HTERT RPE-1 (cell line): ENCODE results near the gene CCNL1.
"Not testable (repeated sequence)": the region's sequence is repeated elsewhere in the genome, so short reads cannot be mapped to it uniquely, and the experiment has no call there.

Experiments
- in situ Hi-C: fragments of 300-500 bp; cut with MboI; formaldehyde crosslinking; loops from 4 replicates; pipeline ENCODE4 v1.14.3; 2020; ENCODE audit warnings: low sequenced_read_pairs

The CCNL1 gene

GRCh38 chr3:157172746-157173145 lies 12.8 kb upstream of the CCNL1 start:
- in situ Hi-C loops, result no loop called here

DNA sequence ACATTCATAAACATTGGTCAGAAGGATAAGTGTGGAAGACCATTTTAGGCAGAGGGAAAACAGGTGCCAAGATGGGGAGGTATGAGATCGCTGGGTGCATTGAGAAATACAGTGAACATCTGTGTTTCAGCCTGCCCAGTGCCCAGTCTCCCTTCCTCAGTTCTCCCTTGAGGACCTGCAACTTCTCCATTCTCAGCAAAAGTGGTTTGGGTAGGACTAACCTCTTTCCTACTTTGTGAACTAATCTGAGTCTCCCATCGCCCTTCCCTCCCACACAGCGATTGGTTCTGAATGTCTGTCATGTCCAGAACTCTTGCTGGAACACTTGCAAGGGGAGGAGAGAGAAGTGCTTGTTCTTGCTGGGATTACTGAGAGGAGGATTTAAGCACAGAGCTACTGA lies 10.9 kb upstream of the CCNL1 start:
- in situ Hi-C loops, result no loop called here

GRCh38 chr3:157167371-157168042 lies 7.6 kb upstream of the CCNL1 start:
- in situ Hi-C loops, result no loop called here

GRCh38 chr3:157166561-157166960 lies 6.6 kb upstream of the CCNL1 start:
- in situ Hi-C loops, result no loop called here

GRCh38 chr3:157166115-157166514 lies 6.2 kb upstream of the CCNL1 start:
- in situ Hi-C loops, result no loop called here

GRCh38 chr3:157163217-157163953 lies 3.4 kb upstream of the CCNL1 start:
- in situ Hi-C loops, result no loop called here

GRCh38 chr3:157162620-157163019 lies 2.7 kb upstream of the CCNL1 start:
- in situ Hi-C loops, result not testable (repeated sequence)

DNA sequence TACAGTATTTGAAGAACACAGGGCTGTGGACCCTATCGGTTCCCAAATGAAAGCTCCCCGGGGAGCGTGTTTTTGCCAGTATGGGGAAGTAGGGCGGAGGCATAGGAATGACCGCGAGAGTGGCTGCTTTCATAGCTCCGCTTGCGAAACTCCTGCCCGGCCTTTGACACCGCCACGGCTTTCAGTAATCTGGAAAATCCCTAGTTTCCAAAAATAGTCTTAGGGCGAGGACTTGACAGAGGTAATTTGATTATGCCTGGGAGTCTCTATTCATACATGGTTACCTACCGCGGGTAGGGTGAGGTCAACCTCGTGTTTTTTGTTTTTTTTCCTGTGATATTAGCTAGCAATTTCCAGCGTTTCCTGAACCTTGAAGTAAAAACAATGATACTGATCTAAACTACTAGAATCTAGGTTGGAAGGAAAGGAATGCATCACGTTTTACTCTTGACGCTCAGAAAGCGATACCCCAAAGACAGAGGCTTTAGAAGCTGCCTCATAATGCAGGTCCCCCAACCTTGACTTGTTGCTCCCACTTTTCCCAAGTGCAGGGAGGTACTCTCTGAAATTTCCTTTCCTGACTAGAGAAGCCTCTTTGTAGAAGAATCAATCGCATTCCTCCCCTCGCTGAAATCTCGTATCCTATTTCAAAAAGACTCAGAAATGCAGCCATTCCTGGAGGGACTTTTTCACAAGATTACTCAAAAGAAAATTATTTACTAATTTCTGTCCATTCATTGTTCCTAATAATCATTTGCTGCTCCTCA lies 894 bp upstream of the CCNL1 start:
- in situ Hi-C loops, result no loop called here

- in situ Hi-C loops, result no loop called here
Observed at GRCh38 chr3:157159037-157159761, 748 bp downstream of the CCNL1 start.

GRCh38 chr3:157157836-157158235 lies 2.1 kb downstream of the CCNL1 start:
- in situ Hi-C loops, result no loop called here

GRCh38 chr3:157156837-157157635 lies 2.9 kb downstream of the CCNL1 start:
- in situ Hi-C loops, result no loop called here

- in situ Hi-C loops, result no loop called here
Observed at GRCh38 chr3:157155591-157155990, 4.4 kb downstream of the CCNL1 start.

DNA sequence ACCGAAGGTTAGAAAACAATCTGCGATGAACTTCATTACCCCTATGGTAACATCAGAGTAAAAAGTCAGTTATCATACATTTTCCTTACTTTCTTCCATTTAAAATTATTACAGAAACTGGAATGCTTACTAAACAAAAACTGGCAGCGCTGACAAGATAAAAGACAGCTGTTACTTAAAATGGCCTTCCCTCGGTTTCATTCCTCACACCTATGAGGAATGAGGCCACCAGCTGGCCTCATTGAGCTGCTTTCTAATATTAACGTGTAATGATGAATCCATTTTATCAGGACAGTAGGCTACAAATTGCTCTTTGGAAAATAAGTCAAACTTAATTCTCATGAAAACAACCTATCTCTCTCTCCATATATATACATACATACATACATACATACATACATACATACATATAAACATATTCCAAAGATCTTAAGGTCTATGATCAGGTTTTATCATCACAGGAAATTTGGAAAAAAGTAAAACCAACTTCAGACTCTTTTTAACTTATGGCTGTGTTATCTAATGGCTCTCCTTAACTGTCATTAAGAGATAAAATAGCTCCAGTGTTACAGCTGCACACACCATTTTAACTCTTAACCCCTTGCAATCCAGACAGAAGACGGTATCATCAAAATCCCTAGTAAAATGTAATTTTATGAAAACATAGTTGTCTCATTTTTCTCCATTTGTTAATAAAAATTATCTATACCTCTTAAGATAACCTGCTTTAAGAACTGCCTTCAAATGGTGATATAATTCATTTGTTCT lies 5.2 kb downstream of the CCNL1 start:
- in situ Hi-C loops, result no loop called here

GRCh38 chr3:157152930-157153329 lies 7.0 kb downstream of the CCNL1 start:
- in situ Hi-C loops, result no loop called here

DNA sequence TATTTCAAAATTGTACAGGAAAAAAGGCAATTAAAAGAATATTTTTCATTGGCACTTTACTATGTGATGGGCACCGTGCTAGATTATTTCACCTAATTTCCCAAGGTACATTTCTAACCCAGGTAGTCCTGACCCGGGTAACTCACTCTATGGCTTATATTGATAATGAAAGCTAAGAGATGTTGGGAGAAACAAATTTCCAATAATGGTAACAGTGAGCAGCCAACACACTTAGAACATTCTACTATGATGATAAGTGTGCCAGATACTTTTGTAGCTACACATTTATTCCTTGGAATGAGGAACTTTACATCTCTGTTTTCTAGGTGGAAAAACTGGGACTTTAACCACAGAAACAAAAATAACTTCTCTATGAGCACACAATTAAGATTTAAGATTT lies 7.5 kb downstream of the CCNL1 start:
- in situ Hi-C loops, result no loop called here

- in situ Hi-C loops, result no loop called here
Observed at GRCh38 chr3:157151627-157152026, 8.3 kb downstream of the CCNL1 start.

DNA sequence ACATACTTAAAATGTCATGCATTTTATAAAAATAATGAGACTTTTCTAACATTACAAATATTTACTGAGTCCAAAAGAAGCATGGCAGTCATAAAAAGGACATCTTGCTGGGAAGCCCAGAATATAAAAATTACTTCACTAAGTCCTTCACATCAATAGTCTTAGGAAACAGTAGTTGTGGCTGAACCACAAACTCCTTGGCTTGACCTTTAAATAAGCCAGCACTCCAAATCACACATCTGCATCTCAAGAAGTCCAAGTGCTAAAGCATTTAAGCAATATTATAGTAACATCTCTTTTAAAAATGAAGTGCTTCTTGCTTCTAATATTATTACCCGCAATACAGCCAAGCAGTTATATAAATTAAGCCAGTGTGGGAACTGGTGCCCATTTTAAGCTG lies 8.8 kb downstream of the CCNL1 start:
- in situ Hi-C loops, result no loop called here

DNA sequence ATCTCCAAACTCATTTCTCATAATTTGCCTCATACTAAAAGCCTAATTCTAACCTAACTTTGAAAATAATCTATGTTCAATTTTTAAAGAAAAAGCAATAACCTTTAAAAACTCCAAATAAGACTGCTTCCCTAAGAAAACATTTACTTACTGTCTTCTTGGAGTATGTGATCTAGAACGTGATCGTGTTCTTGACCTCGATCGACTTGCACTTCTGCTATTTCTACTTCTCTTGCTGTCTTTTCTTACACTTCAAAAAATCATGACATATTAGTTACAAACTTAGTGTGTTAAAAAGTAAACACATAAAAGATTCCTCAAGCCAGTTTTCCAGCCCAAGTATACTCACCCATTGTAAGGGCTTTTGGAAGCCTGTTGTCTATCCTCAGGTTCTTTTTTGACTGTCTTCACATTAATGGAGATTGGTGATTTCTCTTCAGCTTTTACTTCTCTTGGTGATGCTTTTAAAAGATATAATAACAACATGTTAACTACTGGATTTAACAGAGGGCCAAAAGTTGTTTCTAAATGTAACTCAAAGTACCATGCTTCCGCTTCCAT lies 10.7 kb downstream of the CCNL1 start:
- in situ Hi-C loops, result no loop called here

- in situ Hi-C loops, result no loop called here
Observed at GRCh38 chr3:157148196-157148889, 11.6 kb downstream of the CCNL1 start.
